Fibroblast of skin of right biceps (primary cell): Measurements from ENCODE around the gene CWH43.
"Not testable (repeated sequence)": the region's sequence is repeated elsewhere in the genome, so short reads cannot be mapped to it uniquely, and the experiment has no call there.

Source experiments
- DNase-seq: peaks from one replicate; pipeline ENCODE4 v3.0.0-alpha.2; 2013

The CWH43 gene

GRCh38 chr4:48979914-48980579 lies 6.0 kb upstream of the CWH43 start:
- DNase-seq: no peak

- DNase-seq: not testable (repeated sequence)
Observed at GRCh38 chr4:48984005-48984404, 2.1 kb upstream of the CWH43 start.

GRCh38 chr4:48985602-48985975 lies 486 bp upstream of the CWH43 start:
- no peak for DNase-seq

- DNase-seq: no peak
Observed at GRCh38 chr4:48986654-48987164, 634 bp downstream of the CWH43 start.

GRCh38 chr4:48989461-48990203 lies 3.6 kb downstream of the CWH43 start:
- no peak for DNase-seq

- no peak for DNase-seq
Observed at GRCh38 chr4:48991357-48991756, 5.3 kb downstream of the CWH43 start.

- DNase-seq: no peak
Observed at GRCh38 chr4:48997962-48998361, 11.9 kb downstream of the CWH43 start.

- DNase-seq: no peak
Observed at GRCh38 chr4:48998440-48998839, 12.4 kb downstream of the CWH43 start.

GRCh38 chr4:49000806-49001205 lies 14.7 kb downstream of the CWH43 start:
- no peak for DNase-seq

GRCh38 chr4:49002931-49003330 lies 16.9 kb downstream of the CWH43 start:
- DNase-seq: no peak

- no peak for DNase-seq
Observed at GRCh38 chr4:49018718-49019295, 32.7 kb downstream of the CWH43 start.

- no peak for DNase-seq
Observed at GRCh38 chr4:49032440-49033161, 46.5 kb downstream of the CWH43 start.

- DNase-seq: no peak
Observed at GRCh38 chr4:49036528-49036927, 50.5 kb downstream of the CWH43 start.

- no peak for DNase-seq
Observed at GRCh38 chr4:49044270-49044669, 58.2 kb downstream of the CWH43 start.

GRCh38 chr4:49058306-49058705 lies 72.2 kb downstream of the CWH43 start:
- no peak for DNase-seq

GRCh38 chr4:49063670-49064069 lies 77.6 kb downstream of the CWH43 start:
- no peak for DNase-seq

GRCh38 chr4:49072196-49072595 lies 86.1 kb downstream of the CWH43 start:
- not testable (repeated sequence) for DNase-seq

- DNase-seq: not testable (repeated sequence)
Observed at GRCh38 chr4:49091883-49092282, 105.8 kb downstream of the CWH43 start.

- not testable (repeated sequence) for DNase-seq
Observed at GRCh38 chr4:49092608-49093135, 106.6 kb downstream of the CWH43 start.

- not testable (repeated sequence) for DNase-seq
Observed at GRCh38 chr4:49096215-49096614, 110.1 kb downstream of the CWH43 start.

- not testable (repeated sequence) for DNase-seq
Observed at GRCh38 chr4:49096627-49097026, 110.6 kb downstream of the CWH43 start.

GRCh38 chr4:49097071-49097470 lies 111.0 kb downstream of the CWH43 start:
- DNase-seq: not testable (repeated sequence)

GRCh38 chr4:49097505-49097904 lies 111.4 kb downstream of the CWH43 start:
- not testable (repeated sequence) for DNase-seq
